NT2/D1 (cell line): Measurements from ENCODE around the gene NUS1.

ENCODE experiments used
- YY1 ChIP-seq: IDR thresholded peaks from 2 replicates; pipeline ENCODE4 v1.6.1; 2011; ENCODE audit not compliant: insufficient read length, insufficient read depth
- ZNF274 ChIP-seq: IDR thresholded peaks from 2 replicates; pipeline ENCODE4 v1.6.1; 2011; ENCODE audit warnings: mild to moderate bottlenecking, low read depth, low read length

DNA sequence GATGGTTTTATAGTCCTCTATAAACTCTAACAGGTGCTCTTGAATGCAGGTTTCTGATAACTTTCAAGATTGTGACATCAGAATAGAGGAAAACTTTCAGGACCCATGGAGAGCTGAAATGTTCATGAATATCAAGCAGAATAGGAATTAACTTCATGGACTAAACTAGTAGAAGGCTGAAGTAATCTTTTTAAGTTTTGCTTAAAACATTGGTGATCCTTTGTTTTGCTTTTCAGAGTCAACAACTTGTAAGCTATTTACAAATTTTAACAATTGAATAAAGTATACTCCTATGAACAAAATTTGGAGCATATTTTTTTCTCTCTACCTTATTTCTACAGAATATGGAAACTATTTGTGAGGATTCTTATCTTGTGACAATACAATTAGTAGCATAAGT is 47.7 kb upstream of the NUS1 start:
- TF ChIP-seq YY1: no peak
- no peak for TF ChIP-seq ZNF274
